ENCODE data around the gene NR4A1. TPM values are rescaled to one million over a fixed set of nuclear protein-coding genes. Genes with fewer than 3 reads are reported as not detected.

Gene NR4A1
- total RNA-seq, 1 donor from 2014 or later, result 60.3 TPM

GRCh38 chr12:52070185-52070925, 19.1 kb downstream of the NR4A1 start:
- no peak for DNase-seq (ENCODE audit: low spot score)
- H3K4me3 Mint-ChIP-seq, result peak overlapping the region; percentile 96
- no peaks in the 10 kb centered on the region for H3K27me3 Mint-ChIP-seq (ENCODE audit: insufficient read depth)
- H3K27ac Mint-ChIP-seq, result peak overlapping the region; percentile 99
- peaks cover 32% of the 10 kb centered on the region for H3K36me3 Mint-ChIP-seq (ENCODE audit: low read depth)
- H3K9me3 Mint-ChIP-seq, result no peaks in the 10 kb centered on the region
- intact Hi-C loops (cut with micrococcal nuclease), result loop anchor here (1.0 kb wide), 1 partner anchor 13 kb away; no protein-coding TSS in a partner anchor
- peaks cover 54% of the 10 kb centered on the region for H3K4me1 Mint-ChIP-seq (ENCODE audit: low read depth)

GRCh38 chr12:52073531-52074381, 22.5 kb downstream of the NR4A1 start:
- no peak overlapping the region for H3K4me3 Mint-ChIP-seq

GRCh38 chr12:52074971-52075724, 23.9 kb downstream of the NR4A1 start:
- intact Hi-C loops (cut with micrococcal nuclease), result no loop called here
- Mint-ChIP-seq H3K4me1 (ENCODE audit: low read depth) (peaks cover 38% of the 10 kb centered on the region), H3K36me3 (ENCODE audit: low read depth) (peaks cover 42% of the 10 kb centered on the region), H3K9me3 (no peaks in the 10 kb centered on the region), H3K27ac (no peak overlapping the region), H3K27me3 (ENCODE audit: insufficient read depth) (no peaks in the 10 kb centered on the region), H3K4me3 (no peak overlapping the region)
- no peak for DNase-seq (ENCODE audit: low spot score)

More at GRCh38 chr12:52073531-52074381, 22.5 kb downstream of the NR4A1 start:
- H3K27ac Mint-ChIP-seq, result peak overlapping the region; percentile 59
- peaks cover 46% of the 10 kb centered on the region for H3K4me1 Mint-ChIP-seq (ENCODE audit: low read depth)
- no peak for DNase-seq (ENCODE audit: low spot score)
- peaks cover 42% of the 10 kb centered on the region for H3K36me3 Mint-ChIP-seq (ENCODE audit: low read depth)
- H3K9me3 Mint-ChIP-seq, result no peaks in the 10 kb centered on the region
- intact Hi-C loops (cut with micrococcal nuclease), result no loop called here
- H3K27me3 Mint-ChIP-seq (ENCODE audit: insufficient read depth), result no peaks in the 10 kb centered on the region

GRCh38 chr12:52076811-52077210, 25.6 kb downstream of the NR4A1 start:
- H3K27ac Mint-ChIP-seq, result no peak overlapping the region
- no peak overlapping the region for H3K4me3 Mint-ChIP-seq
- peaks cover 21% of the 10 kb centered on the region for H3K4me1 Mint-ChIP-seq (ENCODE audit: low read depth)
- H3K27me3 Mint-ChIP-seq (ENCODE audit: insufficient read depth), result no peaks in the 10 kb centered on the region
- no peaks in the 10 kb centered on the region for H3K9me3 Mint-ChIP-seq
- DNase-seq (ENCODE audit: low spot score), result no peak
- peaks cover 37% of the 10 kb centered on the region for H3K36me3 Mint-ChIP-seq (ENCODE audit: low read depth)
- intact Hi-C loops (cut with micrococcal nuclease), result no loop called here

GRCh38 chr12:52078276-52078675, 27.0 kb downstream of the NR4A1 start:
- peaks cover 28% of the 10 kb centered on the region for H3K36me3 Mint-ChIP-seq (ENCODE audit: low read depth)
- H3K27me3 Mint-ChIP-seq (ENCODE audit: insufficient read depth), result no peaks in the 10 kb centered on the region
- no peaks in the 10 kb centered on the region for H3K9me3 Mint-ChIP-seq
- intact Hi-C loops (cut with micrococcal nuclease), result no loop called here
- H3K4me3 Mint-ChIP-seq, result no peak overlapping the region
- no peak for DNase-seq (ENCODE audit: low spot score)
- no peak overlapping the region for H3K27ac Mint-ChIP-seq
- H3K4me1 Mint-ChIP-seq (ENCODE audit: low read depth), result peaks cover 9% of the 10 kb centered on the region

GRCh38 chr12:52079576-52080402, 28.5 kb downstream of the NR4A1 start, which contains the start of gene SMIM41:
Gene SMIM41 (plus strand): TSS chr12:52079704. CDS start chr12:52079780, 76 bp downstream.
- Mint-ChIP-seq H3K36me3 (ENCODE audit: low read depth) (peaks cover 14% of the 10 kb centered on the region), H3K4me1 (ENCODE audit: low read depth) (no peaks in the 10 kb centered on the region), H3K4me3 (no peak within 1 kb of the TSS), H3K27ac (peak within 1 kb of the TSS; percentile 23), H3K9me3 (no peaks in the 10 kb centered on the region), H3K27me3 (ENCODE audit: insufficient read depth) (no peaks in the 10 kb centered on the region)
- no peak for DNase-seq (ENCODE audit: low spot score)
- intact Hi-C loops (cut with micrococcal nuclease), result loop anchor here (5.0 kb wide), 1 partner anchor 38 kb away; no protein-coding TSS in a partner anchor

GRCh38 chr12:52080403-52081251, 29.4 kb downstream of the NR4A1 start:
- no peak overlapping the region for H3K4me3 Mint-ChIP-seq
- H3K27ac Mint-ChIP-seq, result peak overlapping the region; percentile 23
- peaks cover 10% of the 10 kb centered on the region for H3K36me3 Mint-ChIP-seq (ENCODE audit: low read depth)
- intact Hi-C loops (cut with micrococcal nuclease), result loop anchor here (5.0 kb wide), 1 partner anchor 37 kb away; no protein-coding TSS in a partner anchor
- H3K4me1 Mint-ChIP-seq (ENCODE audit: low read depth), result no peaks in the 10 kb centered on the region
- DNase-seq (ENCODE audit: low spot score), result no peak
- peaks cover 2% of the 10 kb centered on the region for H3K27me3 Mint-ChIP-seq (ENCODE audit: insufficient read depth)
- no peaks in the 10 kb centered on the region for H3K9me3 Mint-ChIP-seq

- peaks cover 2% of the 10 kb centered on the region for H3K27me3 Mint-ChIP-seq (ENCODE audit: insufficient read depth)
- DNase-seq (ENCODE audit: low spot score), result no peak
- intact Hi-C loops (cut with micrococcal nuclease), result loop anchor here (5.0 kb wide), 1 partner anchor 36 kb away; no protein-coding TSS in a partner anchor
- H3K9me3 Mint-ChIP-seq, result no peaks in the 10 kb centered on the region
- no peaks in the 10 kb centered on the region for H3K4me1 Mint-ChIP-seq (ENCODE audit: low read depth)
- H3K27ac Mint-ChIP-seq, result no peak overlapping the region
- H3K36me3 Mint-ChIP-seq (ENCODE audit: low read depth), result peaks cover 10% of the 10 kb centered on the region
- H3K4me3 Mint-ChIP-seq, result no peak overlapping the region
Measured at GRCh38 chr12:52081263-52081733, 30.1 kb downstream of the NR4A1 start.

GRCh38 chr12:52082026-52082668, 30.9 kb downstream of the NR4A1 start:
- intact Hi-C loops (cut with micrococcal nuclease), result loop anchor here (5.0 kb wide), 1 partner anchor 35 kb away; no protein-coding TSS in a partner anchor
- no peak for DNase-seq (ENCODE audit: low spot score)
- Mint-ChIP-seq H3K27ac (no peak overlapping the region), H3K4me1 (ENCODE audit: low read depth) (no peaks in the 10 kb centered on the region), H3K4me3 (no peak overlapping the region), H3K9me3 (no peaks in the 10 kb centered on the region), H3K36me3 (ENCODE audit: low read depth) (peaks cover 7% of the 10 kb centered on the region), H3K27me3 (ENCODE audit: insufficient read depth) (peaks cover 8% of the 10 kb centered on the region)

- peaks cover 6% of the 10 kb centered on the region for H3K36me3 Mint-ChIP-seq (ENCODE audit: low read depth)
- H3K27ac Mint-ChIP-seq, result no peak overlapping the region
- H3K4me3 Mint-ChIP-seq, result no peak overlapping the region
- intact Hi-C loops (cut with micrococcal nuclease), result loop anchor here (5.0 kb wide), 1 partner anchor 35 kb away; no protein-coding TSS in a partner anchor
- DNase-seq (ENCODE audit: low spot score), result no peak
- H3K27me3 Mint-ChIP-seq (ENCODE audit: insufficient read depth), result peaks cover 11% of the 10 kb centered on the region
- no peaks in the 10 kb centered on the region for H3K4me1 Mint-ChIP-seq (ENCODE audit: low read depth)
- H3K9me3 Mint-ChIP-seq, result no peaks in the 10 kb centered on the region
Measured at GRCh38 chr12:52082669-52082987, 31.4 kb downstream of the NR4A1 start.

All from activated T-helper 1 cell treated with anti-CD3 and anti-CD28 coated beads, Interleukin-12 subunit alpha, Interleukin-12 subunit beta, Interleukin-2, Interleukin-4 antibody, amounts not matched to agents 30 ng/mL and 10 ng/mL and 1 ng/mL, durations not matched to agents 14 hours and 24 hours and 36 hours (primary cell).